Bronchial epithelial cell (primary cell): ENCODE results near the gene TARBP2. TPM values are rescaled to one million over a fixed set of nuclear protein-coding genes. Genes with fewer than 3 reads are reported as not detected.
A peak's percentile ranks its signal among the peaks of the same experiment; 100 is the strongest.

Experiments used
- DNase-seq: peaks from one replicate; pipeline ENCODE4 v3.0.0-alpha.2; 2010; ENCODE audit warnings: low read depth
- FAIRE-seq: peaks from 2 replicates; lab custom pipeline; 2011; peaks lifted over from hg19 to GRCh38; lab: Jason Lieb, UNC
- H3K27me3 ChIP-seq: 2 replicates; pipeline ENCODE4 v1.5.1; 2011; ENCODE audit warnings: low read length; ENCODE audit not compliant: control insufficient read depth, insufficient read depth
- H3K36me3 ChIP-seq: 2 replicates; pipeline ENCODE4 v1.5.1; 2011; ENCODE audit warnings: low read length; ENCODE audit not compliant: control insufficient read depth, insufficient read depth
- H3K4me3 ChIP-seq: 2 replicates; pipeline ENCODE4 v1.5.1; 2011; ENCODE audit warnings: mild to moderate bottlenecking, low read depth, low read length, control low read depth
- total RNA-seq: library from RNA; depleted of rRNA; stranded (reverse); fragments of >200 nt; gene quantifications from 2 replicates; pipeline ENCODE4 v1.2.1, GENCODE V29; 2014
- TF ChIP-seq, protein P1 (sequence below): IDR thresholded peaks from 2 replicates; pipeline ENCODE4 v1.5.1; 2011; ENCODE audit warnings: mild to moderate bottlenecking, moderate library complexity, low read length, control low read depth, inconsistent platforms; ENCODE audit not compliant: insufficient read depth, severe bottlenecking

Gene TARBP2
- total RNA-seq, 1 donor from 2014 or later = 27.6 TPM

DNA sequence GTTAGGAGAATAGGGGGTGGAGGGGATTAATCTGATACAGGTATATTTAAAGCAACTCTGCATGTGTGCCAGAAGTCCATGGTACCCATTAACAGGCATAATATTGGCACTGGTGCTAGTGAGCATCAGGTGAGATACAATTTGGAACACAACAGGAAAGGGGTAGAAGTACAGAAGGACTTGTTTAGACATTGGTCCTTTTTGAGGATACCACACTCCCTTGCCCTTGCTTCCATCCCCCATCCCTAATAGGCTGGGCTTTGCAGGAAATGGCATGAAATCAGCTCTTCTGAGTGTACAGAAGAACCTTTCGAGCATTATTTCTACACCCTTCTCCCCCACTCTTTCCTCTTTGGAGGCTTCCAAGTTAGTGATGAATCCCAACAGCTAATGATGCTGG is 32.8 kb upstream of the TARBP2 start:
- Histone ChIP-seq H3K4me3 (no peak overlapping the region), H3K36me3 (peaks cover 40% of the 10 kb centered on the region), H3K27me3 (no peaks in the 10 kb centered on the region)
- no peak for FAIRE-seq
- DNase-seq = no peak
- TF ChIP-seq, protein P1, sequence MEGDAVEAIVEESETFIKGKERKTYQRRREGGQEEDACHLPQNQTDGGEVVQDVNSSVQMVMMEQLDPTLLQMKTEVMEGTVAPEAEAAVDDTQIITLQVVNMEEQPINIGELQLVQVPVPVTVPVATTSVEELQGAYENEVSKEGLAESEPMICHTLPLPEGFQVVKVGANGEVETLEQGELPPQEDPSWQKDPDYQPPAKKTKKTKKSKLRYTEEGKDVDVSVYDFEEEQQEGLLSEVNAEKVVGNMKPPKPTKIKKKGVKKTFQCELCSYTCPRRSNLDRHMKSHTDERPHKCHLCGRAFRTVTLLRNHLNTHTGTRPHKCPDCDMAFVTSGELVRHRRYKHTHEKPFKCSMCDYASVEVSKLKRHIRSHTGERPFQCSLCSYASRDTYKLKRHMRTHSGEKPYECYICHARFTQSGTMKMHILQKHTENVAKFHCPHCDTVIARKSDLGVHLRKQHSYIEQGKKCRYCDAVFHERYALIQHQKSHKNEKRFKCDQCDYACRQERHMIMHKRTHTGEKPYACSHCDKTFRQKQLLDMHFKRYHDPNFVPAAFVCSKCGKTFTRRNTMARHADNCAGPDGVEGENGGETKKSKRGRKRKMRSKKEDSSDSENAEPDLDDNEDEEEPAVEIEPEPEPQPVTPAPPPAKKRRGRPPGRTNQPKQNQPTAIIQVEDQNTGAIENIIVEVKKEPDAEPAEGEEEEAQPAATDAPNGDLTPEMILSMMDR = no peak

DNA sequence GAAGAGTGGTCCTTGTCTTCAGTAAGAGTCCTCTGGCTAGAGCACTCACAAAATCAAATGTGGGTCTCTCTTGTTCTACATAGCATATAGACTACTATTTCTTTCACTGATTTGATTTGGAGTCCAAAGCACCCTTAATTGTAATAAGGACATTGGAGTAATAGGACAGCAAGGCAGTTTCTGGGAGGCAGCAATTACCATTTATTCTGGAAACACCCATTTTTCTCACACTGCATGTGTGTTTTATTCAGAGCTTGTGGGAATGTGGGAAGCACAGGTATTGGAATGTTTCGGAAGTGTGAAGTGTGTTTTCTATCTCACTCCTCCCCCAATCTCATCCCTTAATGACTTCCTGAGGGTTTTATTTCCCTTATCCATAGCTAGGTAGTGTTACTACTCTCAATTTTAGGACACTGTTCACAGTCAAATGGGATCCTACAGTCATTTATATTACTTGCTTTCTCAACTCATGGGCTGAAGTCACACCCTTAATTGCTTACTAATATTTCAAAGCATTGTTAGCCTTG is 29.0 kb upstream of the TARBP2 start:
- DNase-seq = no peak
- Histone ChIP-seq H3K27me3 (no peaks in the 10 kb centered on the region), H3K4me3 (no peak overlapping the region), H3K36me3 (peaks cover 47% of the 10 kb centered on the region)
- no peak for FAIRE-seq
- TF ChIP-seq, protein P1 = no peak

DNA sequence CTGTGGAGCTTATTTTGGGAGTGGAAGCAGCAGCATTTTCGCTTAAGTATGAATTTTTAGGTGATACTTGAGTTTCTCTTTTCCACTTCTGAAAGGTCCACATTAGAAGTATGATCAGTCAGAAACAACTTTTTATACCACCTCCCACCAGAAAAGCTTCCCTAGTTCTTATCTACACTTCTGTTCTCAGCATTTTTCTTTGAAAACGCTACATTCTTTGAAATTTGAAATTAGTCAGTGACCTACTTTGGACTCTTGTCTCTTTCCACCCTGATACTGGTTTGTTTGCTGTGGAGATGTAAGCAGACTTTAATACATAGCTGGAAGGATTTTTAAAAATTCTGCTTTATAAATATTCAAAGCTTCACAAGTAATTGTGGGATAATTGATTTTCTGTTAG is 27.0 kb upstream of the TARBP2 start:
- H3K4me3 ChIP-seq = no peak overlapping the region
- no peaks in the 10 kb centered on the region for H3K27me3 ChIP-seq
- H3K36me3 ChIP-seq = peaks cover 43% of the 10 kb centered on the region
- TF ChIP-seq, protein P1 = no peak
- FAIRE-seq (no peak), DNase-seq (no peak)

DNA sequence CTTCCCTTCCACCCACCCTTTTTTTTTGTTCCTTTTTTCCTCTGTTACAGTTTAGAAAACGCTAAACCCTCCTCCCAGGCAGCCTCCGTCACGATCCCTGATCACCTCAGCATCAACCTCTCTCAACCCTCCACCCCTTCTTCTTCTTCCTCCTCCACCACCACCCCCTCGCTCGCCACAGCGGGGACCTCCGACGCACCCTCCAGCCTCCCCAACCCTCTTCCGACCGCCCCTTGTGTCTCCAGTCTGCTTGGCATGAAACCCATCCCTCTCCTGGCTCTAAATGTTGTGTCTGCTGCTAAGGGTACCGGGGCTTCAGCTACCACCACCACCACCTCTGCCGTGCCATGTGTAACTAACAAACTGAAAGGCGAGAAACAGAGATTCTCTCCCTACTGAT is 26.3 kb upstream of the TARBP2 start:
- no peak for FAIRE-seq
- TF ChIP-seq, protein P1 = no peak
- Histone ChIP-seq H3K4me3 (no peak overlapping the region), H3K27me3 (no peaks in the 10 kb centered on the region), H3K36me3 (peaks cover 40% of the 10 kb centered on the region)
- no peak for DNase-seq

DNA sequence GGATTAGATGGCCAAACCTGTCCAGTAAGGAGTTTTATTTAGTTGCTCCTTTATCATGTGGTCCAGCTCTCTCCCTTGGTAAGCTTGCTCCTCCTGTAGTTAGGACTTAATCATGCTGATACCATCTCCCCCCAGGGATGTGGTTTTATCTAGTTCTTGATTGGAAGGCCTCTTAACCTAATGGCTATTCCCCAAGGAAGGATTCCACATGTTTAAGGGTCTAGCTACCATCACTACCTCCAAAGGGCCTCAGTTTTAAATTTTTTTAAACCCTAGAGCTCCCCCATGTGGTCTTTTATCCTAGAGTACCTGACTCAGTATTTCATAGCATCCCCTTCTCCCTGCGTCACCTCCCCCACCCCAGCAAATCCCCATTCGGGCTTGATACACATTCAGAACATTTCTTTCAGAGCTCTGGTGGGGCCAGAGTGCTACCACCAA is 24.3 kb upstream of the TARBP2 start:
- Histone ChIP-seq H3K36me3 (peaks cover 41% of the 10 kb centered on the region), H3K4me3 (no peak overlapping the region), H3K27me3 (no peaks in the 10 kb centered on the region)
- TF ChIP-seq, protein P1 = peak; percentile 20
- no peak for DNase-seq
- FAIRE-seq = no peak

DNA sequence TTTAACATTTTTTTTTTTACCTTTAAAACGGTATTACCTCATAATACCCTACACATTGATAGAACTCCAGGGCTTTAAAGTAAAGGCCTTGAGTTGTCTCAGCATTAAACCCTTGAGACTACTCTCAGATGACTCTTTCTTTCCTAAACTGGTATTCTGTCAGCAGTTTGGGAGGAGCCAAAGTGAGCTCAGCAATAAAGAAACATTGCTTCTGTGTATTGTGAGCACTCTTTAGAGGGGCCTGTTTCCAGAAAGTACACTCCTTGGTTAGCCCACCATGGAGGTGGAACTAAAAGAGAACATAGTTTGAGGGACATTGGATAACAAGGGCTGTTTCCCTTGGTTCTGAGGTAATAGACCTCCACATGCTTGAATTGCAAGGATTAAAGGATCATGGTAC is 22.2 kb upstream of the TARBP2 start:
- TF ChIP-seq, protein P1 = no peak
- no peaks in the 10 kb centered on the region for H3K27me3 ChIP-seq
- FAIRE-seq (no peak), DNase-seq (no peak)
- peaks cover 37% of the 10 kb centered on the region for H3K36me3 ChIP-seq
- H3K4me3 ChIP-seq = no peak overlapping the region
